Fibroblast of gingiva (primary cell): ENCODE results near the gene GALNT17.
"Not testable (repeated sequence)": the region's sequence is repeated elsewhere in the genome, so short reads cannot be mapped to it uniquely, and the experiment has no call there.

Source experiments
- DNase-seq: peaks from one replicate; pipeline ENCODE4 v3.0.0-alpha.2; 2011; ENCODE audit warnings: low read depth

The GALNT17 gene

DNA sequence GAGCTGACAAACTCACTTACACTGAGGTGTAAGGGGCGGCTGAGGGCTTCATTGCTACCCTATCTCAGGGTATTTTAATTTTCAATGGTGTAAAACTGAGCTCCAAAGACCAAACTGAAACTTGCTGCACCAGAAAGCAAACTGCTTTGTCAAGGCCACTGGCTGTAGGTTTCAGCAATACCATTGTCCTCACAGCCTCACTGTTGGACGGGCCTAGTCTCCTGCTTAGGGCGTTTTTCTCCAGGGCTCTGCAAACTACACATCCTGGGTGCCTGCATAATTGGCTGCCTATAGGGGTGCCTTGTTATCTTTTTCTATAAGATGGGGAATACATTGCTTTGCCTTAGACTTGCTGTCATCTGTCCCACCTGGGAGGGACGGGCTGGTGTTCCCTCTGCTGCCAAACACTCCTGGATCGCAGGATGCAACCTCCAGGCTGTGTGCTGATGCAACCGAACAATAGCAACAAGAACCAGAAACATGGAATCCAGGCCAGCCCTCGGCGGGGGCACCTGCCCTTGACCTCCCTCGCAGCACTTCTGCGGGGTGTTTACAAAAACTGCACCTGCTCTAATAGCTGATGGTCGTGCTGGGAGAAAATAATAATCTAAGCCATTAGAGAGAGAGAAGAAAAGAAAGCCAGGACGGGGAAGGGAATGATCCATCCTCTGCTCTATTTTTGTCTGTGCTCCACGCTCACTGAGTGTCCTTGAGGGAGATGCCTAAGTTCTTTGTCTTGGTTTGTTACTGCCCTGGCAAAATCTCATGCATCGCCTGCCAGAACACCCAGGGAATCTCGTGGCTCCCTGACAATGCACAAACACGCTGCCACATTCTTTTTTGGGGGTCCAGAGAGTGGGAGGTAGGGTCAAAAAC is 104.5 kb downstream of the GALNT17 start:
- DNase-seq, result no peak

DNA sequence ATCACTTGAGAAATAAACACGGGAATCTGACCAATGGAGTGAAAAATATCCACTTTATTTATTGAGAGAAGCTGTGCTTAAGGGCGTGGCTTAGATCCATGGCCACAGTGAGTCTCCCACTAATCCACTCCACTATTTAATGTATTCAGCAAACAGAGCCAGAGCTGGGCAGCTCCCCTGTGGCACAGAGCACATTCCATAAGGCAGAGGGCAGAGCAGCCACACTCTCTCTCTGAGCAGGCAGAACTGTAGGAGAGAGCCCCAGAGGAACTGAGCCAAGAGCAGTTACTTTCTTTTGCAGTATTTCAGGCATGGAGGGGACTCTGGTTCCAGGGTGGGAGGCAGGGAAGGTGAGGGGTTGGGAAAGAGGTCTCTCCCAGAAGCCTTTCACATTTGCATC is 106.0 kb downstream of the GALNT17 start:
- DNase-seq, result no peak

DNA sequence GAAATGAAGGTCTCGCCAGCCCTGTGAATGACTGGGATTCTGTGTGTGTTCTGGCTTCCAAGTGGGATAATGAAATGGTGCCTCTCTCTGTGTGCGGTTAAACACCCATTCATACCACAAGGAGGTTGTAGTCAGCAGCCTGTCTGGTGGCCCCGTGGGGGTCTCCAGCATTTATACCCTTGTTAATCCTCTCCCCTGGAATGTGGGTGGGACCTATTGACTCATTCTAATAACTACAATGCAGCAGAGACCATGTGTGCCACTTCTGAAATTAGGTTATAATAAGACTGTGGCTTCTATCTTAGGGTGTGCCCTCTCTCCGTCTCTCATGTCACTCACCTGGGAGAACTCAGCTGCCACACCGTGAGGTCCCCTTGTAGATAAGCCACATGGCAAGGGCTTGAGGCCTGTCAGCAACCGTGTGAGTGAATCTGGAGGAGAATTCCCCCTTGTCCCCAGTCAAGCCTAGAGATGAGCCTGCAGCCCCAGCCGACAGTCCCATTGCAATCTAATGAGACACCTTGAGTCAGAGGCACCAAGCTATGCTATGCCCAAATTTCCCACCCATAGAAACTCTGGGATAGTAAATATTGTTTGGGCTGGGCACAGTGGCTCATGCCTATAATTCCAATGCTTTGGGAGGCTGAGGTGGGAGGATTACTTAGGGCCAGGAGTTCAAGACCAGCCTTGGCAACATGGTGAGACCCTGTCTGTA is 106.8 kb downstream of the GALNT17 start:
- DNase-seq, result no peak

DNA sequence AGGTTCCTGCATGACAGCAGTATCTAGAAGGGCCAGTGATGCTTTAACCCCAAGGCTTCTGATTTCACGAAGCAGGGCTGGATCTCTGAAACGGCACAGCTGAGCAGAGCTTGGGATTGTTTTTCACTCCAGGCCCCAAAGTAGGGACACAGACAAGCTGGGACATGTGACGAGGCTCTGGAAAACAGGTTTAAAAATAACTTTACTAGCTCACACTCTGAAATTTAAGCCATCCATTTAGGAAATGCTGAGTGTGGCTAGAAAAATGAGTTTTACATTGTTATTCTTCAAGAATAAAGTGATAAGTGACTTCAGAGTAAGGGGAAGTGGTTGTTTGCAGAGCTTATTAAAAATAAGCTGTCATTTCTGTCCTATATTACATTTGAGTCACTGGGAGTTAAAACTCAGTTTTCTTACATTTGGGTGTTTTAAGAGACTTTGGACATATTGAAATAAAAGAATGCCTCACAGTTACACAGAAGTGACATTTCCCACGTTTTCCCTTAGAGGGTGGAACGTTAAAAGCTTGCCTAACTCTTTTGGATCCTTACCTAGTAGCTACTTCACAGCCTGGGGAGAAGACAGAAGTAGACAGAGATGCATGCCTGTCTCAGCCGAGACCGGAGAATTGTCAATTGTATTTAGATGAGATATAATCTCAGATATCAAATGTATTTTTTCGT is 107.8 kb downstream of the GALNT17 start:
- DNase-seq, result no peak

DNA sequence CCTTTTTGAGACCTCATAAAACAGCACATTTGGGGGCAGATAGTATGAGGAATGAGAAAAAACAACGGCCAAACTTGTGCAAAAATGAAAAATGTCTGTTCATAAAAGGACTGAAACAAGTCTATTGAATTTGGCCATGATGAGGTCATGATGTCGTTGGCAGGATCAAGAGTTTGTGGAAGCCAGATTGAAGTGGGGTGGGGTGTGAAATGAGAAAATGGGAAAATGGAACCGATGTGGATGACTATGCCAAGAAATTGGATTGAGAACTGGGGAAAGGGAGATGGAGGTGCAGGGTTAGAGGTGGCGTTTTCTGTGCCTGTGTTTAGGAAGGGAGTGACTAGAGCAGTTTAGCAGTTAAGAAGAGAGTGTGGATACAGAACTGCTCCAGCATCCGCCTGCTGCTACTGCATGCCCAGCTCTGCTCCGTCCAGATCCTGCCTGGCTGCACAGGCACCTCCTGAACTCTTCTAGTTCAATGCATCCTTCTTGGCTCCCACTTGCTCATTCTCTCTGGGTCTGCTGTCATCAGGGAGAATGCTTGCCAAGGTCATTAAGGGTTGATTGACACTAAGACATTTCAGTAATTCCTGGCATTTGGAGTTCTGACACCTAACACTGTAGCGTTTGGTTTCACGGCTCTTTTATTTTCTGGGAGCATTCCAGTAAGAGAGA is 111.9 kb downstream of the GALNT17 start:
- no peak for DNase-seq

DNA sequence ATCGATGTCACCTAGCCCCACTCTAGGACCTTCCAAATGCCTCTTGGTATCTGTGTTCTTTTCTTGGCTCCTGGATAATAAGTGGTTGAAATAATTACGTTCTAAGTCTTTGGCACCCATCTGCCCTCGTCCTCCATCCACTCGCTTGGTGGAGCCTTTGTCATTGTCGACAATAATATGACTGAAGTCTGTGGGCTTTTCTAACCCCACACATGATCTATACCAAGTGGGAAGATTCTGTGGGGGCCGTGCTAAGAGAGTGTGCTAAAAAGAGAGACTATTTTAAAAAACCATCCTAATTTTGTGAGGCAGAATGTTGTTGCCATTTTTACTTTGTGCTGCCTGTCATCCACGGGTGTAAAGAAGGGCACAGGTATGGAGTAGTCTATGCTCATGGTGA is 113.1 kb downstream of the GALNT17 start:
- DNase-seq, result no peak

DNA sequence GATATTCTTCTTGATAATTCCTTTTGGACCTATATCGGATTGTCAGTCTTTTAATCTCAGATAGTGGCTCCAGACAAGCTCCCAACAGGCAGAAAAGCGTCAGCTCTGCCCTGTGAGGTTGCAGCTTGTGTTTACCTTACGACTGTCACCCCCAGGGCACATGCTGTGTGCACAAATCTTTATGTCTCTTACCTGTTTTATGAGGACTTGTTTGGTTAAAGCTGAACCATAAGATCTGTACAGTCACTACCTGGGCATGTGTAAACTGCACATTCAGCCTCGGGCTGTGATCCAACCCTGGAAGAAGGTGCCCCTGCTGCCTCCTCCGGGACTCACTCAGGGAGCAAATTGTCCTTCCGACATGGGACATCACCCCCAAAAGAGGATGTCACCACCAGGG is 119.8 kb downstream of the GALNT17 start:
- DNase-seq, result no peak

DNA sequence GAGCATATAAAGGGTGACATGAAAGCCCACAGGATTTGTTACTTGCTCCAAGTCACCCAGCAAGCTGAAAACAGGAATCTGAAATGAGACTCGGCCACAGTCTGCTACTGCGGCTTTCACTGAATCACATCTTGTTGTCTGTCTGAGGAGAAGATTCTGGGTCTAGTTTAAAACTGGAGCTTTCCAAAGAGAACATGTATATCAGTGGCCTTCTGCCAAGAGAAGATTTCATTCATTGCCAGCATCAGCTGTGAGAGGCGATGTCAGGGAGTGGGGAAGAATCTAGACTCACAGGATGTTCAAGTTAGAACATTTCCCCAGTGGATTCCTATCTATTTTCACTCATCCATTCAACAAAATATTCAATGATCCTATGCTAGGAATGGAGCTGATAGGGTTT is 122.8 kb downstream of the GALNT17 start:
- DNase-seq, result no peak

DNA sequence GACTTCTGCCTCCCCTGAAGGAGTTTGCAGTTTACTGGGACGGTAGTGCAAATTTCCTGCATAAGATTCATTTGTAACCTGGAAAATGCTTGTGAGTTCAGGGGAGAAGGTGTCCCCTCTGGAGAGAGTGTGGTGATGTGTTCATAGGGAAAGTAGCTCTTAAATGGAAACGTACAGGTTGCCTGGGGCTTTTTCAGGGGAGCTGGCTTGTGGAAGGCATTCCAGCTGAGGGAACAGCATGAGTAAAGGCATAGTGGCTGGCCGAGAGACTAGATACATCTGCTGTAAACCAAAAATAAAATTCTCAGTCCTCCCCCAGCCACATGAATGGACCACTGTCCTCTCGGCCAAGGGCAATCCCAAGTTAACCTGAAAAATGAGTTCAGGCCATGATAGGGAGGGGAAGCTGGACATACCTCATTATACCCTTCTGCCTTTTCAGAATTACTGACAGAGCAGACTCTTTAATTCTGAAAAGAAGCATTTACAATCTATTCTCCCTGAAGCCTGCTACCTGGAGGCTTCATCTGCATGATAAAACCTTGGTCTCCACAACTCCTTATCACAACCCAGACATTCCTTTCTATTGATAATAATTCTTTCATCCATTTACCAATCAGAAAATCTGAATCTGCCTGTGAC is 123.7 kb downstream of the GALNT17 start:
- DNase-seq, result no peak

DNA sequence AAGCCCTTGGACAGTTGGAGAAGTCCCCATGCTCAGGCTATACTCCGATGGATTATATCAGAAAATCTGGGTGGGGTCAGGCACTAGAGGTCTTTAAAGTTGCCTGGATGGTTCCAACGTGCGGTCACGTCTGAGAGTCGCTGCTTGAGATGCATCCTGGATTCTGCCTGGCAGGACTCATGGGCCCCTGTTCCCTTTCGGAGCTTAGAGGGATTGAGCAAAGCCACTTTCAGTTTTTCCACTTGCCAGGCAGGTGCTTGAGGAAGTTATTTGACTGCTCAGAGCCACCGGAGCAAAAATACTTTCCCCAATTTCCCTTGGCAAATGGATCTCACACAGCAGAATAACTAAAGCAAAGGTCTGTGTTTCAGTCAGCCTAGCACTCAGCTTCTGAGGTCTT is 129.1 kb downstream of the GALNT17 start:
- no peak for DNase-seq

DNA sequence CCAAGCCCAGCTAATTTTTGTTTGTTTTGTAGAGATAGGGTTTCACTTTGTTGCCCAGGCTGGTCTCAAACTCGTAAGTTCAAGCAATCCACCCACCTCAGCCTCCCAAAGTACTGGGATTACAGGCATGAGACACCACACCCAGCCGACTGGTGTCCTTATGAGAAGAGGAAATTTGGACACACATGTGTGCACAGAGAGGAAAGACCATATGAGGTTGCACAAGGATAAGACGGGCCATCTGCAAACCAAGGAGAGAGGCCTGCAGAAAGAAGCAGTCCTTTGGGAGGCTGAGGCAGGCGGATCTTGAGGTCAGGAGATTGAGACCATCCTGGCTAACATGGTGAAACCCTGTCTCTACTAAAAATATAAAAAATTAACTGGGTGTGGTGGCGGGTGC is 130.9 kb downstream of the GALNT17 start:
- DNase-seq, result not testable (repeated sequence)

DNA sequence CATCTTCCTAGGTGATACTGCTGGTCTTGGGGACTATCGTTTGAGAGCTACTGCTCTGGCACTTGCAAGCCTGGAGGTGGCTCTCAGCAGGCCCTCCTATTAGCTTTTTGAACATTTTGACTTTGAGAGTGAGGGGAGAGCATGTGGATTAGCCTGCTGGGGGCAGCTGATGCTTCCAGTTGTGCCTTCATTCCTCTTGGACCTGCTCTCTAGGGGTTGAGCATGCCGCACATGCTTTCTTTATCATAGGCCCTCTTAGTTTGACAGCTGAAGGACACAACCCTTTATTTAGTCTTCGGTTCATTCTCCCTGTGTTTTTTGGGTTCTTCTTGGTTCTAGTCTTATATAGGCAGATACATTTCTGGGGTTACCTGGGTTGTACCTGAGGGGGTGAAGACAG is 132.1 kb downstream of the GALNT17 start:
- no peak for DNase-seq

DNA sequence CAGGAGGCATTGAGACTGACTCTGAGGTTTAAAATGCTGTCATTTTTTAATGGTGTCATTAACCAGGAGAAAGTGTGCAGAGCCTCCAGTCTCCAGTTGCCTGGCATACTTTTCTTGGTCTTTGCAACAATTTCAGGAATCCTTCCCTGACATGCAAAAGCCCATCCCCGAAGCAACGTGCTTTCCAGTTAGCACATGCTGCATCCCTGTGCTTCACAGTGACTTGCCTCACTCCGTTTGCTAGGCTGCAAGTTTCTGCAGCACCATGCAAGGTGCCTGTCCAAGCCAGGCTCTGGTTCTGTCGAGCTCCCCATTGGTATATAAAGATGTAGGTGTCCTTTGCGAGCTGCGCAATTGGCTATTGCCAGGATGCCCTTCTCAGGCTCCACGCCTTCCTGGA is 135.0 kb downstream of the GALNT17 start:
- DNase-seq, result no peak

DNA sequence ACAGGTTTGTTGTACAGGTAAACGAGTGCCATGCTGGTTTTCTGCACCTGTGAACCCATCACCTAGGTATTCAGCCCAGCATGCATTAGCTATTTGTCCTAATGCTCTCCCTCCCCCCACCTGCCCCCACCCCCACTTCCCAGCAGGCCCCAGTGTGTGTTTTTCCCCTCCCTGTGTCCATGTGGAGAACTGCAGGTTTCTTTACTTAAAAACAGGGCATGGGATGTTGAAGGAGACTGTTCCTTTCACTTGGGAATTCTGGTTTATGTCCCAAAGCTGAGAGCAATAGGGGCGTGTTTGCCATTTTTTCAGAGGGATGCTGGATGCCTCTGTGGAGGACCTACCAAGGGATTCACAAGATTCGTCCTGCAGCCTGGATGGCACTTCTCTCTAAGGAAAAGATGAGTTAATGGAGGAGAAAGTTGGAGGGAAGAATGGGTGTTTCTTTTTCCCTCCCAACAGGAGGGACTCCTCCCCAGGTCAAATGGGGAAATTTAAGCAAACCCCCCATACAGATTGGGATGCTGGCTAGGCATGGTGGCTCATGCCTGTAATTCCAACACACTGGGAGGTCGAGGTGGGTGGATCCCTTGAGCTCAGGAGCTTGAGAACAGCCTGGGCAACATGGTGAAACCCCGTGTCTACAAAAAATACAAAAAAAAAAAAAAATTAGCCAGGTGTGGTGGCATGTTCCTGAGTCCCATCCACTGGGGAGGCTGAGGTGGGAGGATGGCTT is 136.0 kb downstream of the GALNT17 start:
- DNase-seq, result no peak

DNA sequence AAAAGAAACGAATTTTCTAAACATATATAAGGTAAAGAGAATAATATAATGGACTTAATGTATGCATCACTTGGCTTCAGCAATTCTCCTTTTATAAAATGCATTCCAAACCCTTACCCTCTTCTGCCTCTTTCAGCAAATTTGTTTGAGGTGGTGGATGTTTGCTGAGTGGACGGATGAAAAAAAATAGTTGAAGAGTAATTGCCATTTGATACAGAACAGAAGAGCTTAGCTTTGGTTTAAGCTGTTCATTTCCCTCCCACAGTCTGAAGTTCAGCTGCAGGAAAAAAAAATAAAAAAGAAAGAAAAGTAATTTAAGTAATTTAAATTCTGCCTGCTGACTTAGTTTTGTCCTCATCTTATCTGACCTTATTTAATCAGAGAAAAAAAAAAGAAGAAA is 138.6 kb downstream of the GALNT17 start:
- DNase-seq, result no peak

DNA sequence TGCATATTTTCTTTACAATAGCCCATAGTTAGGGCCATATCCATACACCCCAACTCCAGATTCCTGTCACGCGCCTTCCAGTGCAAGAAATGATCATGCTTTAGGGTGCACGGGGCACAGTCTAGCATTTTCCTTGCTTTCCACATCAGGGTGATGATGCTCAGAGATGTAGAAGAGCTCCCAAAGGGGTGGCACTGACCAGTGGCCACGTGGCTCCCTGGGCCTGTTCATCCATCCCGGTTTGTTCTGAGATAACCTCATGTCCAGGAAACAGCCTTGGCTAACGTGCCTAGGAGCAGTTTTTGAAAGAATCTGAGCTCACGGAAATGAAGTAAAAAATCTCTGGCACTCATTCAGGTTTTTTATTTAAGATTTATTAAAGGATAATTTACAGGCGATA is 139.3 kb downstream of the GALNT17 start:
- no peak for DNase-seq

DNA sequence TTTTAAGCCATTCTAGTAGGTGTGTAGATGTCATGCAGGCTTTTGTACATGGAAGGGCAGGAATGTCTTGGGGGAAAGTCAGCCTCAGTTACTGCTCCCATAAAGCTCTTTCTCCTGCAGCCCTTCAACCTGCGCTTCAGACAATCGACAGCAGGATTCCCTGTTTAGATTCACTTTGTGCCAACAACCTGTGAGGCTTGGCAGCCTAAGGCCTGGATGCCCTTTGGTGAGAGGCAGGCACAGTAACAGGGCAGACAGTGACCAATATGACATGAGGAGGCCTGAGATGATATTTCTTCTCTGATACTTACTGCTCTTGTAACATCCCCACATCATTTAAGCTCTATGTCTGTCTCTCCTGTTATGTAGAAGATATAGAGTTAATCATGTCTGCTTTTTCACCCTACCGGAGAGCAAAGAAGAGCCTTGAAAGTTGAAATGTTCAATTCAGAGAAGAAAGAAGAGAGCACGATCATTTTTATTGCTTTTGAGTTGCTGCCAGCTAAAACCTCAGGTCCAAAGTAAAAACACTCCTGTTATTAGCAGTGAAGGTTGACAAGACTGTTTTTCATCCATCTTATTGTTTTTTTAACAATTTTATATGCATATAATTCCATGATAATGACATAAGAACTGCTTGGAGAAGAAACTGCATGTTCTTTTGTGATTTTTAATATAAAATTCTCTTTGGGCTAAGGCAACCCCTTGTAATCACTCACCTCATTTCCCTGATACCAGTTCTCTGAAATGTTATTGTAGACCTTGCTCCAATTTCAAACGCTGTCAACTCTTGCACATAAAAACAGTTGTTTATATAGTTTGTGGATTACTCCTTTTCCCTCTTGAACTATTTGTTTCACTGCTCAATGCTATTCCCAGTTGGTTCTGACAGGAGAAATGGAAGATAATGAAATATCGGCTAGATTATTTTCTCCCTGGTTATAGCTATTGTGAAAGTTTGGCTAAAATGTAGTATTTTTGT is 140.9 kb downstream of the GALNT17 start:
- DNase-seq, result no peak

DNA sequence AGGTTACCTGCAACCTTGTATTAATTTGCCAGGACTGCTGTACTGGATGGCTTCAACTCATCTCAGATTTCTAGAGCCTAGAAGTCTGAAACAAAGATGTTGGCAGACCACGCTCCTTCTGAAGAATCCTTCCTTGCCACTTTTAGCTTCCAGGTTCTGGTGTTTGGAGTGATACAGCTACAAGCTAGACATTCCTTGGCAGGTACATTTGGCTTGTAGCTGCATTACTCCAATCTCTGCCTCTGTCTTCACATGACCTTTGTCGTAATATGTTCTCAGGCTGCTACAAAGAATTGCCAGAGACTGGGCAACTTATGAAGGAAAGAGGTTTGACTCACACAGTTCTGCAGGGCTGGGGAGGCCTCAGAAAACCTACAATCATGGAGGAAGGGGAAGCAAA is 146.3 kb downstream of the GALNT17 start:
- DNase-seq, result no peak

DNA sequence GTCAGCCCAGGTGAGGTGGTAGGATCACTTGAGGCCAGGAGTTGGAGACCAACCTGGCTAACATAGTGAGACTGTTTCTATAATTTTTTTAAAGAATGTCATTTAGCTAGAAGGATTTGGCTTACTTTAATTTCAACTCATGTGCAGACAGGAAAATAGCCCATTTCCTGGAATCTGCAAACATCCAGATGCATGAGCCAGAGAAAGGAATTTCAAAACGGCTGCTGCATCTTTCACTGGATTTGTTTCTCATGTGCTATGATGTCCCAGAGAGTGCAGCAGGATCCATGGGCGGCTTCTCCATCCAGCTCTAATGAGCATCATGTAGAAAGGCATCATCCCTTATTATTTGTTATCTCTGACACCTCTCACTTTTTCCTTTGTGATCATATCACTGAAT is 149.3 kb downstream of the GALNT17 start:
- no peak for DNase-seq

DNA sequence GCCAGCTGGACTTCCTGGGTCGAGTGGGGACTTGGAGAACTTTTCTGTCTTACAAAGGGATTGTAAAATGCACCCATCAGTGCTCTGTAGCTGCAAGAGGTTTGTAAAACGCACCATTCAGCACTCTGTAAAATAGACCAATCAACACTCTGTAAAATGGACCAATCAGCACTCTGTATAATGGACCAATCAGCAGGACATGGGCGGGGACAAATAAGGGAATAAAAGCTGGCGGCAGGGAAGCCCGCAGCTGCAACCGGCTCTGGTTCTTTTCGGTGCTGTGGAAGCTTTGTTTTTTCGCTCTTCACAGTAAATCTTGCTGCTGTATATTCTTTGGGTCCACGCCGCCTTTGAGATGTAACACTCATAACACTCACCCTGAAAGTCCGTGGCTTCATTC is 151.9 kb downstream of the GALNT17 start:
- DNase-seq, result no peak
